IPS-NIHi11 (cell line): ENCODE measurements around the gene TOE1.
"Not testable (repeated sequence)": the region's sequence is repeated elsewhere in the genome, so short reads cannot be mapped to it uniquely, and the experiment has no call there.

Source experiments
- DNase-seq: peaks from one replicate; pipeline ENCODE4 v3.0.0; 2012; ENCODE audit warnings: mixed read lengths, low spot score

TOE1 gene

GRCh38 chr1:45355683-45356082 is 15.7 kb downstream of the TOE1 start:
- no peak for DNase-seq

- no peak for DNase-seq
Observed at GRCh38 chr1:45356186-45356585, 16.2 kb downstream of the TOE1 start.

GRCh38 chr1:45359882-45360513 is 20.0 kb downstream of the TOE1 start:
- DNase-seq: no peak

- peak; percentile 44 for DNase-seq
Observed at GRCh38 chr1:45360981-45361380, 21.0 kb downstream of the TOE1 start.

- DNase-seq: no peak
Observed at GRCh38 chr1:45364294-45364693, 24.3 kb downstream of the TOE1 start.

- DNase-seq: no peak
Observed at GRCh38 chr1:45365051-45365450, 25.1 kb downstream of the TOE1 start.

GRCh38 chr1:45370575-45370974 is 30.6 kb downstream of the TOE1 start:
- DNase-seq: no peak

GRCh38 chr1:45373573-45373972 is 33.6 kb downstream of the TOE1 start:
- DNase-seq: no peak

GRCh38 chr1:45375104-45376090 is 35.4 kb downstream of the TOE1 start:
- DNase-seq: no peak

- no peak for DNase-seq
Observed at GRCh38 chr1:45378184-45378583, 38.2 kb downstream of the TOE1 start.

GRCh38 chr1:45379524-45379923 is 39.6 kb downstream of the TOE1 start:
- DNase-seq: no peak

GRCh38 chr1:45380125-45380524 is 40.2 kb downstream of the TOE1 start:
- no peak for DNase-seq

GRCh38 chr1:45380730-45381129 is 40.8 kb downstream of the TOE1 start:
- DNase-seq: no peak

- no peak for DNase-seq
Observed at GRCh38 chr1:45381243-45381642, 41.3 kb downstream of the TOE1 start.

GRCh38 chr1:45383191-45383590 is 43.2 kb downstream of the TOE1 start:
- no peak for DNase-seq

- not testable (repeated sequence) for DNase-seq
Observed at GRCh38 chr1:45384213-45384612, 44.2 kb downstream of the TOE1 start.

GRCh38 chr1:45385302-45385701 is 45.3 kb downstream of the TOE1 start:
- DNase-seq: no peak

- no peak for DNase-seq
Observed at GRCh38 chr1:45386219-45386618, 46.2 kb downstream of the TOE1 start.
